Memory B cell (primary cell): ENCODE results near the gene C5orf22.
A peak's percentile ranks its signal among the peaks of the same experiment; 100 is the strongest.

Experiments used
- ATAC-seq: fragments of 150-1000 bp; cut with Tn5 transposase; 2 replicates; pipeline ENCODE4 v1.10.0; 2021; ENCODE audit warnings: low read depth, mild to moderate bottlenecking, moderate library complexity
- DNase-seq, 2 donors: peaks; one replicate each; pipeline ENCODE4 v3.0.0; 2022; ENCODE audit warnings: low spot score in 2 of 2
- H3K27ac Mint-ChIP-seq: one replicate; pipeline ENCODE4 v1.8.0; 2022; ENCODE audit warnings: mild to moderate bottlenecking, moderate library complexity, mixed read lengths
- H3K27me3 Mint-ChIP-seq: one replicate; pipeline ENCODE4 v1.8.0; 2022; ENCODE audit warnings: mixed read lengths
- H3K36me3 Mint-ChIP-seq: one replicate; pipeline ENCODE4 v1.8.0; 2022; ENCODE audit warnings: mild to moderate bottlenecking, mixed read lengths
- H3K4me1 Mint-ChIP-seq: one replicate; pipeline ENCODE4 v1.8.0; 2022; ENCODE audit warnings: mixed read lengths
- H3K4me3 Mint-ChIP-seq: one replicate; pipeline ENCODE4 v1.8.0; 2022; ENCODE audit warnings: mild to moderate bottlenecking, moderate library complexity, mixed read lengths
- H3K9me3 Mint-ChIP-seq: one replicate; pipeline ENCODE4 v1.8.0; 2022; ENCODE audit warnings: mixed read lengths

The C5orf22 gene

GRCh38 chr5:31568302-31568835 is 36.3 kb downstream of the C5orf22 start:
- Mint-ChIP-seq H3K36me3 (peaks cover 9% of the 10 kb centered on the region), H3K27ac (no peak overlapping the region), H3K4me3 (no peak overlapping the region), H3K9me3 (peaks cover 9% of the 10 kb centered on the region), H3K27me3 (peaks cover 12% of the 10 kb centered on the region), H3K4me1 (peaks cover 3% of the 10 kb centered on the region)
- no peak for DNase-seq
- no peak for ATAC-seq

GRCh38 chr5:31569068-31569467 is 37.0 kb downstream of the C5orf22 start:
- no peak for DNase-seq
- H3K9me3 Mint-ChIP-seq, result peaks cover 9% of the 10 kb centered on the region
- H3K27me3 Mint-ChIP-seq, result peaks cover 12% of the 10 kb centered on the region
- peaks cover 5% of the 10 kb centered on the region for H3K4me1 Mint-ChIP-seq
- H3K4me3 Mint-ChIP-seq, result no peak overlapping the region
- no peak for ATAC-seq
- peaks cover 9% of the 10 kb centered on the region for H3K36me3 Mint-ChIP-seq
- H3K27ac Mint-ChIP-seq, result no peak overlapping the region

- Mint-ChIP-seq H3K27ac (no peak overlapping the region), H3K27me3 (peaks cover 12% of the 10 kb centered on the region), H3K4me3 (no peak overlapping the region), H3K36me3 (no peaks in the 10 kb centered on the region), H3K4me1 (peaks cover 5% of the 10 kb centered on the region), H3K9me3 (no peaks in the 10 kb centered on the region)
- DNase-seq, result no peak
- peak; percentile 84 for ATAC-seq
Observed at GRCh38 chr5:31573494-31574142, 41.5 kb downstream of the C5orf22 start.

DNA sequence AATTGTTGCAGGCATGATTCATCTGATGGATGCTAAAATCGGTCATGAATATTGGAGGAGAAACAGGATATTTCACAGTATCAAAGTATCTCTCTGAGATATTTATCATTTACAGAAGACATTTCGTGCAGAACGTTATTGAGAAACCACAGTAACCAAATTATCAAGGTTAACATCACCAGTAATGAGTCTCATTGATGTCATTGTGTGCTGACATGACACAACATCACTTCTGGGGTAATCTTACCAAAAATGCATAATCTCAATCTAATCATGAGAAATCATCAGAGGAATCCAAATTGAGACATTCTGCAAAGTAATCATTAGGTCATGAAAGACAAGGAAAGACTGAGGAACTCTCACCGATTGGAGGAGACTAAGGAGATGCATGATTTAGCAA is 42.7 kb downstream of the C5orf22 start:
- no peak for DNase-seq
- Mint-ChIP-seq H3K36me3 (no peaks in the 10 kb centered on the region), H3K4me1 (peaks cover 5% of the 10 kb centered on the region), H3K9me3 (no peaks in the 10 kb centered on the region), H3K4me3 (no peak overlapping the region), H3K27ac (no peak overlapping the region), H3K27me3 (peaks cover 12% of the 10 kb centered on the region)
- no peak for ATAC-seq

GRCh38 chr5:31577438-31577837 is 45.3 kb downstream of the C5orf22 start:
- Mint-ChIP-seq H3K27me3 (peaks cover 14% of the 10 kb centered on the region), H3K36me3 (no peaks in the 10 kb centered on the region), H3K4me3 (no peak overlapping the region), H3K4me1 (peaks cover 5% of the 10 kb centered on the region), H3K27ac (no peak overlapping the region), H3K9me3 (no peaks in the 10 kb centered on the region)
- ATAC-seq (no peak), DNase-seq (no peak)

DNA sequence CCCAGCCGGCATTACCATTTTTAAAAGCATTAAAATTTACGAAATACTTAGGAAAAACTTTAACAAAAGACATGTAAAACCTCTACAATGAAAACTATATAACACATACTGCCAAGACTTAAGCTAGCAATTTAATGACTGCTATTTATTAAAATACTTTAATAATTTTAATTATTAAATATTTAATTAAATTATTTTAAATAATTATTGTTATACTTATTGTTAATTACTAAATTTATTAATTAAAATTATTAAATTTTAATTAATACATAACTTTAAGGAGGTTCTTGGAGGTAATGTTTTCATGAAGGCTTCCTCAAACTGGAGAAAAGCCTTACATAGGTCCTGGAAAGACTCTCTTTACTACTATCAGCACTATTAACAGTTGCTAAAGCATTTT is 47.5 kb downstream of the C5orf22 start:
- H3K36me3 Mint-ChIP-seq, result no peaks in the 10 kb centered on the region
- peaks cover 15% of the 10 kb centered on the region for H3K27me3 Mint-ChIP-seq
- no peak overlapping the region for H3K4me3 Mint-ChIP-seq
- no peak for DNase-seq
- ATAC-seq, result no peak
- no peaks in the 10 kb centered on the region for H3K9me3 Mint-ChIP-seq
- no peak overlapping the region for H3K27ac Mint-ChIP-seq
- no peaks in the 10 kb centered on the region for H3K4me1 Mint-ChIP-seq

DNA sequence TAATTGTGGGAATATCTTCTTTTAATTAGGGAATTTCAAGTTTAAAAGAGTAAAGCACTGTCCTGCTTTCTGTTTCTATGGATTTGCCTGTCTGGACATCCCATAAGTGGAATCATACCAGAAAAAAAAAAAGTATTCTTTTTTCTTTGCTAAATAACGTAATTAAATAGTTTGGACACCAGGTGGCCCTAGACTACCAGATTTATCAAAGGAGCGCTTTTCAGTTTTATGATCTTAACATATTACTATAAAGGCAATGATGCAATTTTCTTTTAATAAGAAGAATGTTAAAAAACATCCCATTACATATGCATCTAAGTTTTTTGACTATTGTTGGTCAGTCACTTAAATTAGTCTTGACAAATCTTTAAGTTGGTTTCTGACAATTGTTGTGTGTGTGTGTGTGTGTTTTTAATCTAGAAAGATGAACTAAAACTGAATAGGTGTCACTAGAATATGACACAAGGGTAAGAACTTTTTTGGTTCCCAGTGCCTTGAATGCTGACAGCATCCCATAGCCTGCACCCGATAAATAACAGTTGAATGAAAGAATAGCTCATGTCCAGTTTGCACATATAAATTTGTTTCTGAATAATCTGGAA is 49.5 kb downstream of the C5orf22 start:
- no peak overlapping the region for H3K27ac Mint-ChIP-seq
- peaks cover 4% of the 10 kb centered on the region for H3K36me3 Mint-ChIP-seq
- H3K4me3 Mint-ChIP-seq, result no peak overlapping the region
- DNase-seq, result no peak
- no peaks in the 10 kb centered on the region for H3K4me1 Mint-ChIP-seq
- ATAC-seq, result no peak
- H3K27me3 Mint-ChIP-seq, result peaks cover 14% of the 10 kb centered on the region
- H3K9me3 Mint-ChIP-seq, result peaks cover 4% of the 10 kb centered on the region

GRCh38 chr5:31583129-31583528 is 51.0 kb downstream of the C5orf22 start:
- Mint-ChIP-seq H3K36me3 (peaks cover 4% of the 10 kb centered on the region), H3K4me3 (no peak overlapping the region), H3K9me3 (peaks cover 7% of the 10 kb centered on the region), H3K27me3 (peaks cover 12% of the 10 kb centered on the region), H3K27ac (no peak overlapping the region), H3K4me1 (no peaks in the 10 kb centered on the region)
- ATAC-seq (no peak), DNase-seq (no peak)

- Mint-ChIP-seq H3K27ac (no peak overlapping the region), H3K9me3 (peaks cover 7% of the 10 kb centered on the region), H3K4me3 (no peak overlapping the region), H3K4me1 (no peaks in the 10 kb centered on the region), H3K27me3 (peaks cover 14% of the 10 kb centered on the region), H3K36me3 (peaks cover 4% of the 10 kb centered on the region)
- no peak for DNase-seq
- no peak for ATAC-seq
Observed at GRCh38 chr5:31585166-31585894, 53.2 kb downstream of the C5orf22 start.

GRCh38 chr5:31585895-31586270 is 53.8 kb downstream of the C5orf22 start:
- peaks cover 4% of the 10 kb centered on the region for H3K36me3 Mint-ChIP-seq
- ATAC-seq (no peak), DNase-seq (no peak)
- no peak overlapping the region for H3K4me3 Mint-ChIP-seq
- H3K27me3 Mint-ChIP-seq, result peaks cover 14% of the 10 kb centered on the region
- H3K27ac Mint-ChIP-seq, result no peak overlapping the region
- H3K4me1 Mint-ChIP-seq, result no peaks in the 10 kb centered on the region
- peaks cover 7% of the 10 kb centered on the region for H3K9me3 Mint-ChIP-seq

GRCh38 chr5:31587546-31587945 is 55.4 kb downstream of the C5orf22 start:
- no peaks in the 10 kb centered on the region for H3K4me1 Mint-ChIP-seq
- DNase-seq (no peak), ATAC-seq (no peak)
- H3K36me3 Mint-ChIP-seq, result peaks cover 4% of the 10 kb centered on the region
- H3K4me3 Mint-ChIP-seq, result no peak overlapping the region
- no peak overlapping the region for H3K27ac Mint-ChIP-seq
- H3K9me3 Mint-ChIP-seq, result peaks cover 7% of the 10 kb centered on the region
- H3K27me3 Mint-ChIP-seq, result peaks cover 10% of the 10 kb centered on the region

- H3K9me3 Mint-ChIP-seq, result no peaks in the 10 kb centered on the region
- peaks cover 2% of the 10 kb centered on the region for H3K27me3 Mint-ChIP-seq
- H3K4me1 Mint-ChIP-seq, result peaks cover 2% of the 10 kb centered on the region
- no peak overlapping the region for H3K27ac Mint-ChIP-seq
- no peak overlapping the region for H3K4me3 Mint-ChIP-seq
- DNase-seq, result no peak
- ATAC-seq, result no peak
- no peaks in the 10 kb centered on the region for H3K36me3 Mint-ChIP-seq
Observed at GRCh38 chr5:31593665-31594064, 61.6 kb downstream of the C5orf22 start.

GRCh38 chr5:31596354-31596753 is 64.3 kb downstream of the C5orf22 start:
- ATAC-seq (no peak), DNase-seq (no peak)
- Mint-ChIP-seq H3K27ac (no peak overlapping the region), H3K27me3 (no peaks in the 10 kb centered on the region), H3K4me3 (no peak overlapping the region), H3K9me3 (no peaks in the 10 kb centered on the region), H3K4me1 (peaks cover 3% of the 10 kb centered on the region), H3K36me3 (no peaks in the 10 kb centered on the region)
